MM.1S (cell line): Measurements from ENCODE around the gene PRR5.

ENCODE experiments used
- DNase-seq: peaks from one replicate; pipeline ENCODE4 v3.0.0-alpha.2; 2015
- H2AFZ ChIP-seq: fragments of 300-600 bp; sonication (generic); 2 replicates; pipeline ENCODE4 v1.6.0; 2016; ENCODE audit warnings: antibody characterized with exemption, low read length
- H3F3A ChIP-seq: fragments of 300-600 bp; sonication (generic); 2 replicates; pipeline ENCODE4 v1.6.1; 2016; ENCODE audit warnings: mild to moderate bottlenecking, antibody characterized with exemption, low read length, moderate library complexity, mixed read lengths; ENCODE audit not compliant: insufficient read depth
- H3K27ac ChIP-seq: fragments of 300-600 bp; sonication (generic); 2 replicates; pipeline ENCODE4 v1.5.1; 2016; ENCODE audit warnings: mild to moderate bottlenecking, low read length
- H3K27me3 ChIP-seq: fragments of 300-600 bp; sonication (generic); replicated peaks from 2 replicates; pipeline ENCODE4 v1.6.0; 2016; ENCODE audit warnings: low read length; ENCODE audit not compliant: insufficient read depth
- H3K36me3 ChIP-seq: fragments of 300-600 bp; sonication (generic); replicated peaks from 2 replicates; pipeline ENCODE4 v1.6.1; 2016; ENCODE audit warnings: mild to moderate bottlenecking, low read length, mixed read lengths; ENCODE audit not compliant: insufficient read depth
- H3K4me1 ChIP-seq: fragments of 300-600 bp; sonication (generic); 2 replicates; pipeline ENCODE4 v1.6.1; 2016; ENCODE audit warnings: low read length, mixed read lengths
- H3K4me2 ChIP-seq: fragments of 300-600 bp; sonication (generic); 2 replicates; pipeline ENCODE4 v1.6.0; 2016; ENCODE audit warnings: low read depth, low read length
- H3K4me3 ChIP-seq: fragments of 300-600 bp; sonication (generic); 2 replicates; pipeline ENCODE4 v1.5.1; 2016; ENCODE audit warnings: low read length, mixed read lengths
- H3K79me2 ChIP-seq: fragments of 300-600 bp; sonication (generic); 2 replicates; pipeline ENCODE4 v1.6.1; 2016; ENCODE audit warnings: mixed run types, low read length, mixed read lengths
- H3K9ac ChIP-seq: fragments of 300-600 bp; sonication (generic); 2 replicates; pipeline ENCODE4 v1.6.1; 2016; ENCODE audit warnings: low read length, mixed read lengths
- H3K9me2 ChIP-seq: fragments of 300-600 bp; sonication (generic); replicated peaks from 2 replicates; pipeline ENCODE4 v1.6.1; 2016; ENCODE audit warnings: mild to moderate bottlenecking, low read length, mixed read lengths; ENCODE audit not compliant: insufficient read depth
- H3K9me3 ChIP-seq: fragments of 300-600 bp; sonication (generic); replicated peaks from 2 replicates; pipeline ENCODE4 v1.6.1; 2016; ENCODE audit warnings: mild to moderate bottlenecking, low read length, mixed read lengths; ENCODE audit not compliant: insufficient read depth
- H4K20me1 ChIP-seq: fragments of 300-600 bp; sonication (generic); 2 replicates; pipeline ENCODE4 v1.6.1; 2016; ENCODE audit warnings: mild to moderate bottlenecking, low read length, moderate library complexity, mixed read lengths; ENCODE audit not compliant: insufficient read depth
- CTCF ChIP-seq: fragments of 300-600 bp; sonication (generic); IDR thresholded peaks from 2 replicates; pipeline ENCODE4 v1.5.1; 2016; ENCODE audit warnings: antibody characterized with exemption, low read length, mixed read lengths
- EZH2 ChIP-seq: fragments of 300-600 bp; sonication (generic); optimal IDR thresholded peaks from 2 replicates; pipeline ENCODE3; 2017; ENCODE audit warnings: low read depth, mild to moderate bottlenecking, antibody characterized with exemption, low read length, mixed read lengths
- EZH2phosphoT487 ChIP-seq: fragments of 300-600 bp; sonication (generic); IDR thresholded peaks from 2 replicates; pipeline ENCODE4 v1.6.1; 2018; ENCODE audit warnings: antibody characterized with exemption, low read length

PRR5 gene

GRCh38 chr22:44705022-44705297 lies 3.0 kb downstream of the PRR5 start:
- H3K27me3 ChIP-seq: peaks cover 82% of the 10 kb centered on the region
- no peak overlapping the region for H3K27ac ChIP-seq
- H3K9ac ChIP-seq: no peak overlapping the region
- no peaks in the 10 kb centered on the region for H3K9me2 ChIP-seq
- DNase-seq: no peak
- H3K4me2 ChIP-seq: no peak overlapping the region
- H4K20me1 ChIP-seq: no peaks in the 10 kb centered on the region
- H3K4me3 ChIP-seq: no peak overlapping the region
- H2AFZ ChIP-seq: no peak overlapping the region
- H3F3A ChIP-seq: no peaks in the 10 kb centered on the region
- no peaks in the 10 kb centered on the region for H3K4me1 ChIP-seq
- TF ChIP-seq EZH2: no peak
- no peak for TF ChIP-seq CTCF
- TF ChIP-seq EZH2phosphoT487: no peak
- no peaks in the 10 kb centered on the region for H3K9me3 ChIP-seq
- H3K36me3 ChIP-seq: no peaks in the 10 kb centered on the region
- H3K79me2 ChIP-seq: no peaks in the 10 kb centered on the region

- Histone ChIP-seq H3K79me2 (no peaks in the 10 kb centered on the region), H3K4me3 (no peak overlapping the region), H2AFZ (no peak overlapping the region), H3K27me3 (peaks cover 84% of the 10 kb centered on the region), H3K36me3 (no peaks in the 10 kb centered on the region), H4K20me1 (no peaks in the 10 kb centered on the region), H3K9ac (no peak overlapping the region), H3K27ac (no peak overlapping the region), H3K9me3 (no peaks in the 10 kb centered on the region), H3K4me2 (no peak overlapping the region), H3K4me1 (0 out of 2 replicates have a peak, but pooled peaks cover 7% of the 10 kb centered on the region), H3K9me2 (no peaks in the 10 kb centered on the region), H3F3A (no peaks in the 10 kb centered on the region)
- TF ChIP-seq EZH2phosphoT487 (no peak), CTCF (no peak)
- DNase-seq: no peak
Observed at GRCh38 chr22:44706488-44706887, 4.5 kb downstream of the PRR5 start.

- TF ChIP-seq CTCF (no peak), EZH2 (no peak), EZH2phosphoT487 (no peak)
- no peak for DNase-seq
- Histone ChIP-seq H3K4me2 (no peak overlapping the region), H4K20me1 (no peaks in the 10 kb centered on the region), H3K9me3 (no peaks in the 10 kb centered on the region), H2AFZ (no peak overlapping the region), H3K79me2 (no peaks in the 10 kb centered on the region), H3K27ac (no peak overlapping the region), H3K9ac (no peak overlapping the region), H3F3A (no peaks in the 10 kb centered on the region), H3K9me2 (no peaks in the 10 kb centered on the region), H3K4me3 (no peak overlapping the region), H3K4me1 (0 out of 2 replicates have a peak, but pooled peaks cover 7% of the 10 kb centered on the region), H3K36me3 (no peaks in the 10 kb centered on the region), H3K27me3 (peaks cover 87% of the 10 kb centered on the region)
Observed at GRCh38 chr22:44707178-44707577, 5.2 kb downstream of the PRR5 start.

GRCh38 chr22:44707752-44708151 lies 5.7 kb downstream of the PRR5 start:
- Histone ChIP-seq H3K27me3 (peaks cover 88% of the 10 kb centered on the region), H3K79me2 (no peaks in the 10 kb centered on the region), H3K27ac (no peak overlapping the region), H3K9ac (no peak overlapping the region), H3K9me2 (no peaks in the 10 kb centered on the region), H3K4me3 (no peak overlapping the region), H3K4me1 (0 out of 2 replicates have a peak, but pooled peaks cover 7% of the 10 kb centered on the region), H2AFZ (no peak overlapping the region), H3F3A (no peaks in the 10 kb centered on the region), H3K9me3 (no peaks in the 10 kb centered on the region), H3K36me3 (no peaks in the 10 kb centered on the region), H4K20me1 (no peaks in the 10 kb centered on the region), H3K4me2 (no peak overlapping the region)
- TF ChIP-seq EZH2phosphoT487 (no peak), EZH2 (no peak), CTCF (no peak)
- no peak for DNase-seq
